Activated B cell treated with CpG ODN at 0.5 μM for 24 hours (primary cell): Measurements from ENCODE around the gene PNLDC1. TPM values are rescaled to one million over a fixed set of nuclear protein-coding genes. Genes with fewer than 3 reads are reported as not detected.

Experiments used
- ATAC-seq: fragments of 200-7000 bp; cut with Tn5 transposase; one replicate; pipeline ENCODE4 v1.10.0; 2021; ENCODE audit warnings: low read depth, mild to moderate bottlenecking, moderate library complexity
- CTCF ChIA-PET: fragments of 350-600 bp; sonication (Branson Sonifier 250); formaldehyde crosslinking; loops from one replicate; lab custom pipeline; 2021; ENCODE audit warnings: antibody characterized with exemption; lab: Charles Lee
- POLR2A ChIA-PET: fragments of 350-600 bp; sonication (Branson Sonifier 250); formaldehyde crosslinking; loops from one replicate; lab custom pipeline; 2021; ENCODE audit warnings: antibody characterized with exemption; lab: Charles Lee
- DNase-seq: peaks from one replicate; pipeline ENCODE4 v3.0.0; 2022
- H3K27ac Mint-ChIP-seq: one replicate; pipeline ENCODE4 v1.8.0; 2020; ENCODE audit warnings: mixed read lengths
- H3K27me3 Mint-ChIP-seq: one replicate; pipeline ENCODE4 v1.8.0; 2021; ENCODE audit warnings: mixed read lengths
- H3K36me3 Mint-ChIP-seq: one replicate; pipeline ENCODE4 v1.8.0; 2021; ENCODE audit warnings: low read depth, mixed read lengths
- H3K4me1 Mint-ChIP-seq: one replicate; pipeline ENCODE4 v1.8.0; 2021; ENCODE audit warnings: mixed read lengths
- H3K4me3 Mint-ChIP-seq: one replicate; pipeline ENCODE4 v1.8.0; 2020; ENCODE audit warnings: mild to moderate bottlenecking, mixed read lengths
- H3K9me3 Mint-ChIP-seq: one replicate; pipeline ENCODE4 v1.8.0; 2020; ENCODE audit warnings: mixed read lengths
- intact Hi-C: fragments of 100-400 bp; cut with micrococcal nuclease; formaldehyde crosslinking; loops from one replicate; pipeline ENCODE4 v1.15.1; 2024
- total RNA-seq: library from RNA; stranded (reverse); gene quantifications from 2 replicates; pipeline ENCODE4 v1.2.3, GENCODE V29; 2022
- TF ChIP-seq, protein P1 (sequence below): fragments of 200-600 bp; IDR thresholded peaks from one replicate; pipeline ENCODE4 v1.8.0; 2022; ENCODE audit warnings: antibody characterized with exemption, mild to moderate bottlenecking

The PNLDC1 gene
- total RNA-seq, 1 donor from 2014 or later = 0.24 TPM

GRCh38 chr6:159831373-159831679, 31.2 kb downstream of the PNLDC1 start:
- no peak overlapping the region for H3K27ac Mint-ChIP-seq

GRCh38 chr6:159832946-159833345, 32.9 kb downstream of the PNLDC1 start:
- no peaks in the 10 kb centered on the region for H3K9me3 Mint-ChIP-seq
- no peak overlapping the region for H3K4me3 Mint-ChIP-seq
- no peak overlapping the region for H3K27ac Mint-ChIP-seq
- no peak for ATAC-seq
- TF ChIP-seq, protein P1, sequence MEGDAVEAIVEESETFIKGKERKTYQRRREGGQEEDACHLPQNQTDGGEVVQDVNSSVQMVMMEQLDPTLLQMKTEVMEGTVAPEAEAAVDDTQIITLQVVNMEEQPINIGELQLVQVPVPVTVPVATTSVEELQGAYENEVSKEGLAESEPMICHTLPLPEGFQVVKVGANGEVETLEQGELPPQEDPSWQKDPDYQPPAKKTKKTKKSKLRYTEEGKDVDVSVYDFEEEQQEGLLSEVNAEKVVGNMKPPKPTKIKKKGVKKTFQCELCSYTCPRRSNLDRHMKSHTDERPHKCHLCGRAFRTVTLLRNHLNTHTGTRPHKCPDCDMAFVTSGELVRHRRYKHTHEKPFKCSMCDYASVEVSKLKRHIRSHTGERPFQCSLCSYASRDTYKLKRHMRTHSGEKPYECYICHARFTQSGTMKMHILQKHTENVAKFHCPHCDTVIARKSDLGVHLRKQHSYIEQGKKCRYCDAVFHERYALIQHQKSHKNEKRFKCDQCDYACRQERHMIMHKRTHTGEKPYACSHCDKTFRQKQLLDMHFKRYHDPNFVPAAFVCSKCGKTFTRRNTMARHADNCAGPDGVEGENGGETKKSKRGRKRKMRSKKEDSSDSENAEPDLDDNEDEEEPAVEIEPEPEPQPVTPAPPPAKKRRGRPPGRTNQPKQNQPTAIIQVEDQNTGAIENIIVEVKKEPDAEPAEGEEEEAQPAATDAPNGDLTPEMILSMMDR = no peak
- no peaks in the 10 kb centered on the region for H3K36me3 Mint-ChIP-seq
- peaks cover 16% of the 10 kb centered on the region for H3K27me3 Mint-ChIP-seq
- ChIA-PET POLR2A (no interaction called here), CTCF (no interaction called here)
- peaks cover 18% of the 10 kb centered on the region for H3K4me1 Mint-ChIP-seq
- no peak for DNase-seq
- intact Hi-C loops = no loop called here

More at GRCh38 chr6:159831373-159831679, 31.2 kb downstream of the PNLDC1 start:
- DNase-seq (no peak), ATAC-seq (no peak)
- CTCF ChIA-PET = no interaction called here
- no peaks in the 10 kb centered on the region for H3K9me3 Mint-ChIP-seq
- no peaks in the 10 kb centered on the region for H3K36me3 Mint-ChIP-seq
- H3K27me3 Mint-ChIP-seq = peaks cover 11% of the 10 kb centered on the region
- POLR2A ChIA-PET = no interaction called here
- TF ChIP-seq, protein P1 = no peak
- no peak overlapping the region for H3K4me3 Mint-ChIP-seq
- intact Hi-C loops = no loop called here
- peaks cover 18% of the 10 kb centered on the region for H3K4me1 Mint-ChIP-seq

DNA sequence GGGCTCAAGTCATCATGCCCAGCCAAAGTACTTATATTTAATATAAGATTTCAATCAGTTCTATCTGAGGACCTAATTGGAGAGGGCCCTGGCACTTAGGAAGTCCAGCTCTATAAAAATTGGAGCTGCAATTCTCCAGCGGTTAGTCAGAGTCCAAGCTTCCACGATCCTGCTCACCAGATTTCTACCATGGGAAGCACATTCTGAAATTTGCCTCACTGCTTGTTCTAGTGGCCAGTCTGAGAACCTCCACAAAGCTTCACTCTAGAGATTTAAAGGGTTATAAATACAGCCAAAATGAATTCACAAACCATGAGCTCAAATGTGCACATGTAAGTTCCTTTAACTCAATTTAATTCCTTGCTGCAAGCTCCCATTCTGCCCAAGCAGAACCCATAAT, 33.5 kb downstream of the PNLDC1 start:
- peaks cover 21% of the 10 kb centered on the region for H3K27me3 Mint-ChIP-seq
- intact Hi-C loops = no loop called here
- ChIA-PET CTCF (no interaction called here), POLR2A (no interaction called here)
- H3K36me3 Mint-ChIP-seq = no peaks in the 10 kb centered on the region
- ATAC-seq (no peak), DNase-seq (no peak)
- TF ChIP-seq, protein P1 = no peak
- no peak overlapping the region for H3K4me3 Mint-ChIP-seq
- H3K27ac Mint-ChIP-seq = no peak overlapping the region
- peaks cover 18% of the 10 kb centered on the region for H3K4me1 Mint-ChIP-seq
- no peaks in the 10 kb centered on the region for H3K9me3 Mint-ChIP-seq

GRCh38 chr6:159833997-159834603, 34.0 kb downstream of the PNLDC1 start:
- H3K4me3 Mint-ChIP-seq = no peak overlapping the region
- peaks cover 15% of the 10 kb centered on the region for H3K4me1 Mint-ChIP-seq
- H3K27ac Mint-ChIP-seq = no peak overlapping the region
- ChIA-PET POLR2A (no interaction called here), CTCF (no interaction called here)
- TF ChIP-seq, protein P1 = no peak
- H3K9me3 Mint-ChIP-seq = no peaks in the 10 kb centered on the region
- ATAC-seq (no peak), DNase-seq (no peak)
- peaks cover 21% of the 10 kb centered on the region for H3K27me3 Mint-ChIP-seq
- H3K36me3 Mint-ChIP-seq = no peaks in the 10 kb centered on the region
- intact Hi-C loops = no loop called here

DNA sequence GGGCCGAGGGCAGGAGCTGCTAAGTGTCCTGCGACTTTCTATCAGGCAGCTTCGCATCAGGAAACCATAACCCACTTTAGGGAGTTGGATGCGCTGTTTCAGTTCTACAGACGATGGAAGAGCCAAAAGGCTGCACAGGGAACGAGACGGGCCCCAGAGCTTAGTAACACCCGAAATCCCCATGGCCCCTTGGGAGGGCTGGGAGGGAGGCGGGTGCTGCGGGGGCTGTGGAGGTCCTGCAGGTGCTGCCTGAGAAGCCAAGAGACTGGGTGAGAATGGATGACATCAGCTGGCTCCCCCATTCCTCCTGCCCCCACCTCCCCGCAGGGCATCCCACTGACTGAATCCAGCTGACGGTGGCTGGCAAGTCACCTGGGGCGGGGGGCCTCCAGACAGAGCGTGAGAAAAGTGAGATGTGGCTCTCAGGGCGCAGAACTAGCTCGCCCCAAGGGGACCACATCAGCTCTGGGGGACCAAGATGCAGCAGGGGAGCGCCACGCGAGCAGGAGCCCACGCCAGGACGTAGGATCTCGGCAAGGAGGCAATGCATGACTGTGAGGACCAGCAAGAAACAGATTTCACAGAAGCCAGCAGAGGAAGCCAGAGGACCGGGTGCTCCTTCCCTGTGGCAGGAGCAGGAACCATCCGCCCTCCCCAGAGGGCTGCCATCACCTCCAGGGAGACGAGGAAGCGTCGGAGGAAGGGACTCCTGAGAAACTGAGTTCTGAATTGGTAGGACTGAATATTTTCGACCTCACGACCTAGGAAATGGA, 36.8 kb downstream of the PNLDC1 start:
- Mint-ChIP-seq H3K4me1 (no peaks in the 10 kb centered on the region), H3K36me3 (no peaks in the 10 kb centered on the region), H3K9me3 (no peaks in the 10 kb centered on the region), H3K4me3 (no peak overlapping the region), H3K27me3 (peaks cover 20% of the 10 kb centered on the region), H3K27ac (no peak overlapping the region)
- CTCF ChIA-PET = no interaction called here
- POLR2A ChIA-PET = no interaction called here
- intact Hi-C loops = no loop called here
- DNase-seq (no peak), ATAC-seq (no peak)
- TF ChIP-seq, protein P1 = no peak
